Ishikawa (cell line): Measurements from ENCODE around the gene SHMT1.
A peak's percentile ranks its signal among the peaks of the same experiment; 100 is the strongest.

Experiments used
- CEBPB ChIP-seq: IDR thresholded peaks from 2 replicates; pipeline ENCODE4 v1.6.1; 2012
- CREB1 ChIP-seq: IDR thresholded peaks from 2 replicates; pipeline ENCODE4 v1.6.1; 2012; ENCODE audit warnings: low read depth
- EGR1 ChIP-seq: IDR thresholded peaks from 2 replicates; pipeline ENCODE4 v1.6.1; 2012
- EP300 ChIP-seq: IDR thresholded peaks from 2 replicates; pipeline ENCODE4 v1.6.1; 2012; ENCODE audit warnings: borderline replicate concordance
- FOXM1 ChIP-seq: IDR thresholded peaks from 2 replicates; pipeline ENCODE4 v1.6.1; 2012; ENCODE audit warnings: low read depth, borderline replicate concordance
- MAX ChIP-seq: IDR thresholded peaks from 2 replicates; pipeline ENCODE4 v1.6.1; 2012
- NFIC ChIP-seq: IDR thresholded peaks from 2 replicates; pipeline ENCODE4 v1.6.1; 2012
- RAD21 ChIP-seq: IDR thresholded peaks from 2 replicates; pipeline ENCODE4 v1.6.1; 2012; ENCODE audit warnings: low read depth
- REST ChIP-seq: IDR thresholded peaks from 2 replicates; pipeline ENCODE4 v1.6.1; 2012; ENCODE audit warnings: low read depth, mild to moderate bottlenecking
- TAF1 ChIP-seq: IDR thresholded peaks from 2 replicates; pipeline ENCODE4 v1.6.1; 2012; ENCODE audit warnings: low read depth, mild to moderate bottlenecking
- TCF12 ChIP-seq: IDR thresholded peaks from 2 replicates; pipeline ENCODE4 v1.6.1; 2012; ENCODE audit warnings: low read depth
- TEAD4 ChIP-seq: IDR thresholded peaks from 2 replicates; pipeline ENCODE4 v1.6.1; 2012
- USF1 ChIP-seq: IDR thresholded peaks from 2 replicates; pipeline ENCODE4 v1.6.1; 2012
- YY1 ChIP-seq: IDR thresholded peaks from 2 replicates; pipeline ENCODE4 v1.6.1; 2012; ENCODE audit warnings: low read depth
- ZBTB7A ChIP-seq: IDR thresholded peaks from 2 replicates; pipeline ENCODE4 v1.6.1; 2012; ENCODE audit warnings: low read depth

SHMT1 gene

GRCh38 chr17:18318117-18318516, 45.2 kb downstream of the SHMT1 start:
- TF ChIP-seq TEAD4 (no peak), REST (no peak), CEBPB (no peak), EP300 (no peak), TAF1 (no peak), MAX (no peak), FOXM1 (no peak), NFIC (no peak)

DNA sequence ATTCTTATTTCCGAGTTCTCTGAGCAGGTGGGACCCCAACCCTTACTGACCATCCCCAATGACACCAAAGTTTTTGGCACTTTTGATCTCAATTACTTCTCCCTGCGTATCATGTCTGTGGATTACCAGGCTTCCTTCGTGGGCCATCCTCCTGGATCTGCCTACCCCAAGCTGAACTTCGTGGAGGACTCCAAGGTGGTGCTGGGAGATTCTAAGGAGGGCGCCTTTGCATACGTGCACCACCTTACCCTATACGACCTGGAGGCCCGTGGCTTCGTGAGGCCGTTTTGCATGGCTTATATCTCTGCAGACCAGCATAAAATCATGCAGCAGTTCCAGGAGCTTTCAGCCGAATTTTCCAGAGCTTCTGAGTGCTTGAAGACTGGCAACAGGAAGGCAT, 47.4 kb downstream of the SHMT1 start:
- TF ChIP-seq CREB1 (no peak), EGR1 (no peak), RAD21 (no peak), EP300 (no peak), TAF1 (no peak), CEBPB (no peak), TEAD4 (no peak), USF1 (no peak), ZBTB7A (no peak)

GRCh38 chr17:18315562-18315922, 47.8 kb downstream of the SHMT1 start:
- TF ChIP-seq YY1 = no peak
- TF ChIP-seq ZBTB7A = no peak
- TF ChIP-seq USF1 = no peak
- TF ChIP-seq TAF1 = no peak
- no peak for TF ChIP-seq TCF12
- no peak for TF ChIP-seq REST
- TF ChIP-seq NFIC = no peak
- TF ChIP-seq FOXM1 = no peak
- no peak for TF ChIP-seq EGR1
- no peak for TF ChIP-seq CEBPB
- no peak for TF ChIP-seq MAX
- TF ChIP-seq CREB1 = no peak
- TF ChIP-seq EP300 = no peak
- no peak for TF ChIP-seq TEAD4
- TF ChIP-seq RAD21 = no peak

DNA sequence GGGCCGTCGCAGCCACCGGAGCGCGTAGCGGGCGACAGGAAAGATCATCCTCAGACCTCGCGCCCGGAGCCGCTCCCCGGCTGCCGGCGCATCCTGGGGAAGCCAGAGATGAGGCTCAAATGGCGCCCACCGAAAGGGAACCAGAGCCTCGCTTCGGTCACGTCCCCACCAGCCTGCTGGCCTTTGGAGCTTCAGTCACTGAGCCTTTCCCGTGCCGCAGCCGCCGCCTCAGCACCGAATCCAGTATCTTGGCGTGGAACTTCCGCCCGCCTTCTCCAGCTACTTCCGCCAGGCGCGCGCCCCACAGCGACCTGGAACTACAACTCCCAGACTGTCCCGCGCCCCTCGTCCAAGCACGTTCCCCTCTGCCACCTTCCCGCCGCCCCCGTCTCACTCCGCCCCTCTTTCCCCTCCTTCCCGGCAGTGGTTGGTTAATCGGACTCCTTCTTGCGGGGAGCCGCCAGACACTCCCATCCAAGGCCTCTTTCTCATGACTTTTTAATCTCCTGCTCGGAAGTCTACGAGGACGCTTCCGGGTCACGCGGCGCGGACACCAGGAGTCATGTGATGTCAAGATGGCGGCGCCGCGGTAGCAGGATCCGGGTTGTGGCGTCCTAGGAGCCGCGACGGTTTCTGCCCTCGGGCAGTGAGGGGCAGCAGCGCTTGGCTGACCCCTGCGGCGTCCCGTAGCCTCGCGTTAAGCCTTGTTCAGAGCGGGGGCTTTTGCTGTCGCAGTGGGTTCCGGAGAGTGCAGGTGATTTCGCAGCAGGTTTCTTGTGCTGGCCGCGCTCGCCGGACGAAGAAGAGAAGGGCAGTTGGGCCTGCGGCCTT, 48.4 kb downstream of the SHMT1 start, which contains the start of the genes SMCR8 and TOP3A:
TSS of gene SMCR8 (plus strand) at position 563 of the 831 bp plus-strand sequence. CDS start 497 bp downstream, outside the sequence.
TSS of gene TOP3A (minus strand) at position 264 of the 831 bp plus-strand sequence. CDS start at position 48, 216 bp downstream.
- TF ChIP-seq CEBPB (no peak), RAD21 (no peak), MAX (peak; percentile 90), EGR1 (peak; percentile 56; the same call in 1 of the 2 replicates), TAF1 (peak; percentile 70), USF1 (peak; percentile 99), CREB1 (peak; percentile 38), EP300 (0 out of 2 replicates have a peak, but pooled peaks have one; percentile 8), FOXM1 (no peak), YY1 (peak; percentile 98)

DNA sequence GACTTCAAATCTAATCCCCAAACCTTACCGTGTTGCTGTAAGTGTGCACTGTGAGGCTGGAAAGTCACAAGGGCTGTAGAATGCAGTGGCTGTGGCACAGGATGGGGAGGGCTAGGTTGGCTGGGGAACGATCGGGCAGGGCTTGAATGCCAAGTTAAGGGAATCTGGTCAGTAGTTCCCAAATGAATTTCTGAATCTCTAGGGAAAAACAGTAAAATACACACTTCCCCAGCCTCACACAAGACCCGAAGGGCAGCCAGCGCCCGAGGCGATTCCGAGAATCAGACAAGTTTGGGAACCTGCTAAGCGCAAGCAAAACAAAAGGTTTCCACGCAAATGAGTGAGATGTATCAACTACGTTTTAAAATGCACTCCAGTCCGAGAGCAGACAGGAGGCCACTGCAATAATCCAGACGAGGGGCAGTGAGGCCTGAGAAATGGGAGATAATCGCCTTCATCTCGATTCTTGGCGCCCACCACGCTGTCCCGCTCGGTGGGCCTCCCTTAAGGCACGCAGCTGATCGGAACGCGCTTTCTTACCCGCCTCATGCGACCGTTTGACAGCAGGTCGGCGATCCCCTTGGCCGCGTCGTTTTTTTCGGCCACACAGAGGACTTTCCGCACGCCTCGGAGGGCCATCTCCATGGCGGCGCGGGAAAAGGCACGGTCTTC, 49.2 kb downstream of the SHMT1 start:
- 0 out of 2 replicates have a peak, but pooled peaks have one; percentile 2 for TF ChIP-seq NFIC
- 0 out of 2 replicates have a peak, but pooled peaks have one; percentile 33 for TF ChIP-seq MAX
- TF ChIP-seq TEAD4 = no peak
- 0 out of 2 replicates have a peak, but pooled peaks have one; percentile 55 for TF ChIP-seq TAF1
